ENCODE results near the gene BAZ2B. TPM values are rescaled to one million over a fixed set of nuclear protein-coding genes. Genes with fewer than 3 reads are reported as not detected.

BAZ2B gene
- total and polyA plus RNA-seq, 2 of the 13 experiments (the other 11 are each of a cell fraction or from before 2014, with no cell fraction given), result 14.0 to 15.1 TPM

GRCh38 chr2:159285929-159286708 lies 330.2 kb downstream of the BAZ2B start, which contains the start of gene WDSUB1 (continued):
- TF ChIP-seq AFF4 (CRISPR knock-in tag; IDR thresholded peaks at IDR 0.05) (0 out of 2 replicates have a peak, but pooled peaks have one; percentile 58), TBP (CRISPR knock-in tag; IDR thresholded peaks at IDR 0.05) (no peak), ZNF572 (CRISPR knock-in tag; IDR thresholded peaks at IDR 0.05) (no peak), ZNF773 (CRISPR knock-in tag; IDR thresholded peaks at IDR 0.05; ENCODE audit: borderline replicate concordance) (peak; percentile 97), RFXANK (CRISPR knock-in tag; IDR thresholded peaks at IDR 0.05) (no peak), ZNF230 (CRISPR knock-in tag; IDR thresholded peaks at IDR 0.05) (peak; percentile 65), IRF2 (CRISPR knock-in tag; IDR thresholded peaks at IDR 0.05) (peak; percentile 2; the same call in 1 of the 2 replicates), ZEB1 (IDR thresholded peaks at IDR 0.05; ENCODE audit: insufficient replicate concordance, low read depth) (peak; percentile 96), GPN1 (CRISPR knock-in tag; IDR thresholded peaks at IDR 0.05; ENCODE audit: borderline replicate concordance) (peak; percentile 47; the same call in 1 of the 2 replicates), ZNF207 (IDR thresholded peaks at IDR 0.05; ENCODE audit: borderline replicate concordance) (no peak), NFYC (CRISPR knock-in tag; IDR thresholded peaks at IDR 0.05) (0 out of 2 replicates have a peak, but pooled peaks have one; percentile 10), TAF15 (IDR thresholded peaks at IDR 0.05; ENCODE audit: low read depth, low read length, poor library complexity, severe bottlenecking) (peak; percentile 33), POGK (CRISPR knock-in tag; conservative IDR thresholded peaks at IDR 0.05) (no peak; the same call in 1 of the 2 replicates), MEIS1 (CRISPR knock-in tag; IDR thresholded peaks at IDR 0.05; ENCODE audit: borderline replicate concordance) (peak; percentile 87; the same call in 1 of the 2 replicates), ZBTB39 (CRISPR knock-in tag; IDR thresholded peaks at IDR 0.05) (0 out of 2 replicates have a peak, but pooled peaks have one; percentile 11), ZNF431 (CRISPR knock-in tag; IDR thresholded peaks at IDR 0.05; ENCODE audit: borderline replicate concordance, low read depth) (peak; percentile 19; the same call in 1 of the 2 replicates), ZNF724P (CRISPR knock-in tag; IDR thresholded peaks at IDR 0.05; ENCODE audit: borderline replicate concordance) (peak; percentile 85; the same call in 1 of the 2 replicates), RAD21 (CRISPR knock-in tag; IDR thresholded peaks at IDR 0.05) (peak; percentile 30), ZNF292 (CRISPR knock-in tag; IDR thresholded peaks at IDR 0.05; ENCODE audit: borderline replicate concordance, low read depth) (peak; percentile 76), THYN1 (CRISPR knock-in tag; IDR thresholded peaks at IDR 0.05; ENCODE audit: borderline replicate concordance, low read depth) (0 out of 2 replicates have a peak, but pooled peaks have one; percentile 40), ZNF552 (CRISPR knock-in tag; IDR thresholded peaks at IDR 0.05; ENCODE audit: borderline replicate concordance) (peak; percentile 89), NFE2L1 (CRISPR knock-in tag; IDR thresholded peaks at IDR 0.05; ENCODE audit: borderline replicate concordance) (peak; percentile 67; the same call in 1 of the 2 replicates)
